EH (cell line): ENCODE measurements around the gene SETD4.

Source experiments
- DNase-seq: peaks from one replicate; pipeline ENCODE4 v3.0.0-alpha.2; 2015; ENCODE audit warnings: low read depth

SETD4 gene

DNA sequence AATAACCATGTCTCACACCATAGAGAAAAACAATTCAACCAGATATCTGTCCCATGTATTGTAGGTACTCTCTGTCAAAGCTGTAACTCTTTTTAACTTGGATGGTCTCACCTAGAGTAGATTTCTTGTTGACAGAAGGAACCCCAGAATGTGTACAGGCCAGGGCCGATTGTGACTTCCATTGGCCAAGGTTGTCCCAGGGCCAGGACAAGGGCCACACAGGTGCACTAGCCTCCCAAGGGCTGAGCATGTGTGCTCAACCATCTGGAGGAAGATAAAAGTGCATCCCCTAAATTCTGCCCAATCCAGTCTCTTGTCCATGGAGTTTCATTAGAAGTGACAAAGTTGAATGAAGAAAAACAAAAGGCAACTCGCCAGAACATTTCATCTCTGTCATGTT is 51.8 kb downstream of the SETD4 start:
- DNase-seq = no peak

DNA sequence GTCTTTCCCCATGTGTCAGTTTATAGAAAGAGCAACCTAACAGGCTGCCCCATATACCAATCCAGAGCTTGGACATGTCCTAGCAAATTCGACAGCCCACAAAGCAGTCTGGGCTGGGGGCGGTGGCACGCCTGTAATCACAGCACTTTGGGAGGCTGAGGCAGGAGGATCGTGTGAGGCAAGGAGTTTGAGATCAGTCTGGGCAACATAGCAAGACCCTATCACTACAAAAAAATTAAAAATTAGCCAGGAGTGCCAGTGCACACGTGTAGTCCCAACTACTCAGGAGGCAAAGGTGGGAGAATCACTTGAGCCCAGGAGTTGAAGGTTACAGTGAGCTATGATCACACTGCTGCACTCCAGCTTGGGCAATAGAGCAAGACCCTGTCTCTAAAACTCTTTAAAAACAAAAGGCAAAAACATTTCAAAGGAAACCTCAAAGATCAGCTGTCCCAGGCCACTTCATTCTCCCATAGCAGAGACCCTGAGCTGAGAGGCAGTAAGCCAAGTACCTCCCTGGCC is 54.4 kb downstream of the SETD4 start:
- DNase-seq = no peak

DNA sequence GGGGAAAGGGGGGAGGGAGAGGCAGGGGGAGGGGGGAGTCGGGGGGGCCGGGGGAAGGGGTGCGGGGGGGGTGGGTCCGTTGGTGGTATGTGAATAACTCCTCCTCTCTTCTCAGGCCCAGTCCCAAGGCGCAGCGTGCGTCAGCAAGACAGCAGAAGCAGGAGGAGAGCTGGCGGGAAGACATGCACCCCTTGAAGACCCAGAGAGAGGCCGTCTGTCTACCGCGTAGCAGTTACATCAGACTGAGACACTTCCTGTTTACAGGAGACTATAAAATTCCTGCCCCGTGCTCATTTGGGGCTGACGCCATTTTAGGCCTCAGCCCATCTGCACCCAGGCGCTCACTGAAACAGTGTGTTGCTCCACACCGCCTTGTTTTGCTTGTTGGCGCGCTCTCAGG is 55.3 kb downstream of the SETD4 start:
- peak; percentile 19 for DNase-seq

DNA sequence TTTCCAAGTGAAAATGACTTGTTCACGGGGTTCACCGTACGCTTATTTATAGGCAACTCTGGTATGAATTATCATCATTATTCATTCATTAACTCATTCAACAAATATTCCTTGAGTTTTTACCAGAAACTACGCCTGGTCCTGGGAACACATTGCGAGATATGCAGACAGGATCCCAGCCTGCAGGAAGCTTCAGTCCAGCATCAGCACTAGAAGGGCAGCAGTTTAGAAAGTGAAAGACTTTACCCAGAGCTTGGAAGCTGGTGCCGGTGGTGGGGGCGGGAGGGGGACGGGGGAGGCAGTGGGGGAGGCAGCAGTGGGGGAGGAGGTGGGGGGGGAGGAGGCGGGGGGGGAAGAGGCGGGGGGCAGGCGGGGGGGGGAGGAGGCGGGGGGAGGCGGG is 55.9 kb downstream of the SETD4 start:
- DNase-seq = no peak

DNA sequence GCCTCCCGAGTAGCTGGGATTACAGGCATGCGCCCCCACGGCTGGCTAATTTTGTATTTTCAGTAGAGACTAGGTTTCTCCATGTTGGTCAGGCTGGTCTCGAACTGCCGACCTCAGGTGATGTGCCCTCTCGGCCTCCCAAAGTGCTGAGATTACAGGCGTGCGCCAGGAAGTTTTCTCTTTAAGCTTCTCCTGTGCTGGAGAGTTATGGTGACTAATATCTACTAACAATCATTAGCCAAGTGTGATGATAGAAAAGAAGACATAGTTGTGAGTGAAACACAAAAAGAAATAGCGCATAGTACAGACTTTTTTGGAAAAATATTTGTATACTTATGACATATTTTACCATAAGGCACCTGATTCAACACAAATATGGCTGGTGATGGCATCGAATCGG is 56.5 kb downstream of the SETD4 start:
- DNase-seq = no peak

DNA sequence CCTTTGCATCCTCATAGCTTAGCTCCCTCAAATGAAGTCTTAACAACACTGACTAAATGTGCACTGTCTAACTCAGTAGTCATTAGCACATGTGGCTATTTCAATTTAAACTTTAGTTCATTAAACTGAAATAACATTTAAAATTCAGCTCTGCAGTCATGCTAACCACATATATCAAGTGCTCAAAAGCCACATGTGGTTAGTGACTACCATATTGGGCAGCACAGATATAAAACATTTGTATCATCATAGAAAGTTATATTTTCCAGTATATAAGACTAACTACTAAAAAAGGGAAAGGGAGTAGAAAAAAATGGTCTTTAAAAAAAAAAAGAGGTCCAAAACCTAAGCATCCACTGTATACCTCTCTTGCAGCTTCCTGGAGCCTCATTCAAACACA is 64.1 kb downstream of the SETD4 start:
- no peak for DNase-seq

DNA sequence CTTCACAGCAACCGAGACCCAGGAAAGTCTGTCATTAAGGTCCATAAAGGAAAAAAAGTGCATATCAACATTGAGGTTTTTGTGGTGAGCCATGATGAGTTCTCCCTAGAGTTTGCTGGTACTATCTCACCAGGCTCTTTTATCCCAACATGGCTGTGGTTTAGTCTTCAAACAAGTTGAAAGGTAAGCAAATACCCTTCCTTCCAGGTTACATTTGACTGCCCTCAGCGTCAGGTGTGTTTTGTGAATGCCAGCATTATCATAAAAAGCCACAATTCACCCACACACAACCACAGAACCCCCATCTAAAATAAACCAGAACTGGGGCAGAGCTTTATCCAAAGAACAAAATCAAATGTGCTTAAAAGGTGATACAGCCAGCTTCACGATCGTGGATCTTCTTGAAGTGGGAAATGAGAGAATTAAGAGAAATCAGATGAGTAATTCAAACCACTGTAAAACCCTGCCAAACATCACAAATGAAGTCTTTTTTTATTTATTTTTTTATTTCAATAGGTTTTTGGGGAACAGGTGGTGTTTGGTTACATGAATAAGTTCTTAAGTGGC is 64.7 kb downstream of the SETD4 start:
- DNase-seq = no peak

DNA sequence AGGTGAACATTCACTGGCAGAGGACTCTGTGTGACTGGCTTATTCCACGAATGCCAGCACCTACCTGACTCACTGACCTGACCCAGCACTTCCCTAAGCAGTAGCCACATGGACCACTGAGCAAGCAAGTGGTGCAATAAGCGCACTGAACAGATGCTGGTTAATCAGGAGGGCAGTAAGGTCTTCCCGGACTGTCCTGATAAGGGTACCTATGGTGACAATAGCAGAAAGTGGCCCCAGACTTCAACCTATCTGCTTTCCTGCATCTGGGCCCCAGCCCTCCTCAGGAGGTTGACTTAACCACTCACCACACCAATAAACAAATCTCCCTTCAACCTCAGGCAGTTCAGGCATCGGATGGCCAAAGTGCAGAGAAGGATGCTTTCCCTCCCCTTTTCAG is 65.7 kb downstream of the SETD4 start:
- no peak for DNase-seq

DNA sequence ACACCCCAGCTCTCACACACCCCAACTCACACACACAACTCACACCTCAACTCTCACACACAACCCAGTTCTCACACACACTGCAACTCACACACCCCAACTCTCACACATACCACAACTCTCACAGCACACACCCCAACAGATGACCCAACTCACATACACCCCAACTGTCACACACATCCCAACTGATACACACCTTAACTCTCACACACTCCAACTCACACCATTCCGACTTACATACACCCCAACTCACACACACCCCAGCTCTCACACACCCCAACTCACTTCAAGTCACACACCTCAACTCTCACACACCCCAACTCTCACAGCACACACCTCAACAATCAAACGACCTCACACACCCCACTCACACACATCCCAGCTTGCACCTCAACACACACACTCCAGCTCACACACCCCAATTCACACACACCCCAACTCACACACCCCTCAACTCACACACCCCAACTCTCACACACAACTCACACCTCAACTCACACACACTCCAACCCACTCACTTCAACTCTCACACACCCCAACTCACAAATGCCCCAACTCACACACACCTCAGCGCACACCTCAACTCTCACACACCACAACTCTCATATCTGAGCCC is 66.3 kb downstream of the SETD4 start:
- no peak for DNase-seq

DNA sequence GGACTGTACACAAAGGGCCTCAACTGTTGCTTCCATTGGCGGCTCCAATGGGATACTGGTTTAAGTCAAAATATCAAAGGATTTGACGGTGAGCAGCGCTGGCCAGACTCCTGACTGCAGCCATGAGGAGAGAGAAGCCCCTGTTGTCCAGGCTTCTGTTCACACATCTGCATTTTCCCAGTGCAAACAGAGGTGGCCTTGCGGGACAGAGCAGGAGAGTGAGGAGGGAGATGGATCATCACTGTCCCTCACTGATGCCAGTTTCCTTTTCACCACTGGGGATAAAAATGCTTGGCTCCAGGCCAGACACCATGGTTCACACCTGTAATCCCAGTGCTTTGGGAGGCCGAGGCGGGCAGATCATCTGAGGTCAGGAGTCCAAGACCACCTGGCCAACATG is 69.2 kb downstream of the SETD4 start:
- no peak for DNase-seq

DNA sequence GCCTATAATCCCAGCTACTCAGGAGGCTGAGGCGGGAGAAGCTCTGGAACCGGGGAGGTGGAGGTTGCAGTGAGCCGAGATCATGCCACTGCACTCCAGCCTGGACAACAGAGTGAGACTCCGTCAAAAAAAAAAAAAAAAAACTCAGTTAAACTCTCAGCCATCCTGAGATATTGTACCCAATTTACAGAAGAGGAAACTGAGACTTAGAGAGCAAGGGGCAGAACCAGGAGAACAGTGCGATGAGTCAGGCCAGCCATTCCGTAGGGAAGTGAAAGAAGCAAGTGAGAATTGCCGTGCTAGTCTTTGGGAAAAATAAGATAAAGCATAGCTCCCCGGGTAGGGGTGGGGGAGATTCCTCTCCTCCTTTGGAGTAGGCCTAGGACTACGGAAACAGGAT is 69.7 kb downstream of the SETD4 start:
- no peak for DNase-seq

DNA sequence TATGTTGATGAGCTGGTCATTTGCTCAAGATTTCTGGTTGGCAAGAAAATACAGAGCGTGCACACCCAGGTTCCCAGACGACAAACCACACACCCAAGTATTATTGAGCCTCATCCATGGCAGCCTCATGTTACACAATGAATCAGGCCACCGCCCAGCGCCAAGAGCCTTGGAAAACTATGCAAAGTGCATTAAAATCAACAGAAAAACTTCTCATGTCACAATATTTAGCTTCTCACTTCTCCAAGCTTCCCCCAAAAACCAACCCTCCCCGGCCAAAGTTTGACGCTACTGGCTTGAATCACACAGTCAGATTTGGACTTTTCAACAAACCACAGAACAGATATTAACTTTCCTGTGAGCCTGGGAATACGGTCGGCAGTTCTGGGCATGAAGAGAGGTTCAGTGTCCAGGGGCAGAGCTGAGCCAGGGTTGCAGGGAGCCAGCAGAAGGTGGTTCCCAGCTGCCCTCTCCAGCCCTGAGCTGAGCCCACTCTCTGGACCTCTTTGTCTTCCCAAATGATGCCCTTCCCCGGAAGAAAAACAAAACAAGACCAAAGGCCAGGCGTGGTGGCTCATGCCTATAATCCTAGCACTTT is 71.1 kb downstream of the SETD4 start:
- no peak for DNase-seq

DNA sequence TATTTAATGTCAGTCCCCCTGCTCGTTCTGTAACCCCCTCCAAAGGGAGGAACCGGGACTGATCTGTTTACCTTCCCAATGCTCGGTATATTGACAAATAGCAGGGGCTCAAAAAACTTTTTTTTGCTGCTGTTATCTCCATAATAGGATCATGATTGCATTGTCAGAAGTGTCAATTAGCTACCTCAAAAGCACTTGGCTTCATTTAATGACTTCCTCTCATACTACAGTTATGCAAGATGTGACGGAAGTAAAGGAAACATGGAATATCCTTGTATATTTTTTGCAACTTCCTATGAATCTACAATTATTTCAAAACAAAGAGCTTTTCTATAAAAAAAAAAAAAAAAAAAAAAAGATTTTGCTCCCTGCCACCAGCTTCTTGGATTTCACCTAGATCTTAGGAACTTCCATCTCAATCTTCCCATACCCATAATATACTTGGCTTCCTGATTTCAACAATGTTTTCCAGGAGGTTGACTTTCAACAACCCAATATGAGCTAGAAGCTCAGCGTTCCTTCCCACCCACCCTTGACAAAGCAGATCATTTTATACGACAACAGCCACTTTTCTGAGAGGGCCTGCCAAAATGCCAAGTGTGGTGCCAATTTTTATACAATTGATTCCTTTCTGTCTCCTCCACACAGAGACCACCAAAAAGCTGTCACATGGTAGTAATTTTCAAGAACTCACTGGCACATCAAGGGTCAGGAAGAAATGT is 71.7 kb downstream of the SETD4 start:
- no peak for DNase-seq

DNA sequence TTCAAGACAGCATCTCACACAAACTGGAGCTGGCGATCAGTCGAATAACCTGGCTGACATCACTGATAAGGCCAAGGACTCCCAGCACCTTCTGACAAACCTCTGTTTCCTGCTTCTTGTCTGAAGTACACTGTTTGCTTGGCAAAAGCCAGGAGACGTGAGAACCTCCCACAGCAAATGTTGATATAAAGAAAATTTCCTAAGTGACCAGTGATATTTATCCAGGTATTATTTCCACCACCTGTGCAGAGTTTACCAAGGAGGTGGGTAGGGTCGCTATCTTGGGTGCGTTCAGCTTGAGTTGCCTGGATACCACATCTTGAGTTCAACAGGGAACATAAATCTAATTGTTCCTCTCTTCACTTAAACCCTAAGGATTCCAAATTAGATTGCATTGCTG is 72.9 kb downstream of the SETD4 start:
- DNase-seq = no peak

DNA sequence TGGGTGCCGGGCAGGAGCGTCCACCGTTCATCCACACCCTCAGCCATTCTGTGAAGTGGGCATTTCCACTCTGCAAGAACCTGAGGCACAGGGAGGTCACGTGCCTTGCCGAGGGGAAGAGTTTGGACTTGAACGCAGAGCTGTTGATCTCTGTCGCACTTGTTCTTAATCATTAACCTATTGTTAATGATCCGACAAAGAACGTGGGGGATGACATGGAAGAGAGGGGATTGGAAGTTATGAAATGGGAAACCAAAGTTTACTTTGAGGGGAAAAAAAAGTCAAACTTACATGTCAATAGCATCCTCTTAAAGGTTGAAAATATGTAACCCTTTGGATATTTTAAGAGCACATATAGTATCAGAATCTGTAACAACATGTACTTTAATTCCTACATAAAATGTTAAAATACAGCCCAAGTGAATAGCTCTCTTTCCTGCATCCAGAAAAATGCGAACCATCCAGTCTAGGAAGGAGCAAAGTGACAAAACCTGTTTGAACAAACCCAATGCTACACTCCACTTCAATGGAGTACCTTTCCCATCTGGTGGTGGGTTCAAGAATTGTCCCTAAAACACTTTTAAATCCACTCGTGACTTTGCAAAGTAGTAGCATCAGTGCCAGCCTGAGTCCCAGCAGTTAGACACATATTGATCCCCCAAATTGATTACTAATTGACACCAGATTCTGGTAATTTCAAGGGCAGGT is 75.5 kb downstream of the SETD4 start:
- DNase-seq = no peak
